Type B pancreatic cell (in vitro differentiated cells): ENCODE measurements around the gene TMEM116. TPM values are rescaled to one million over a fixed set of nuclear protein-coding genes. Genes with fewer than 3 reads are reported as not detected.

ENCODE experiments used
- DNase-seq: peaks from one replicate; pipeline ENCODE4 v3.0.0; 2021; ENCODE audit warnings: mixed read lengths; ENCODE audit not compliant: unreplicated experiment; ENCODE audit errors: extremely low spot score
- H3K27ac Mint-ChIP-seq: 2 replicates; pipeline ENCODE4 v1.8.0; 2021; ENCODE audit warnings: mild to moderate bottlenecking, mixed read lengths
- H3K27me3 Mint-ChIP-seq: 2 replicates; pipeline ENCODE4 v1.8.0; 2021; ENCODE audit warnings: mixed read lengths
- H3K36me3 Mint-ChIP-seq: 2 replicates; pipeline ENCODE4 v1.8.0; 2021; ENCODE audit warnings: mixed read lengths
- H3K4me1 Mint-ChIP-seq: one replicate; pipeline ENCODE4 v1.8.0; 2021; ENCODE audit warnings: mixed read lengths; ENCODE audit not compliant: unreplicated experiment
- H3K4me3 Mint-ChIP-seq: 2 replicates; pipeline ENCODE4 v1.8.0; 2021; ENCODE audit warnings: mild to moderate bottlenecking, mixed read lengths
- H3K9me3 Mint-ChIP-seq: 2 replicates; pipeline ENCODE4 v1.8.0; 2021; ENCODE audit warnings: mixed read lengths
- total RNA-seq: library from RNA; stranded (reverse); gene quantifications from 2 replicates; pipeline ENCODE4 v1.2.1, GENCODE V29; 2021; ENCODE audit warnings: low replicate concordance
- TF ChIP-seq, protein P1 (sequence below): fragments of 200-600 bp; sonication (generic); conservative IDR thresholded peaks from 2 replicates; pipeline ENCODE4 v1.5.0; 2021; ENCODE audit warnings: antibody characterized with exemption, mild to moderate bottlenecking

TMEM116 gene
- total RNA-seq, 1 donor from 2014 or later = 18.0 TPM

DNA sequence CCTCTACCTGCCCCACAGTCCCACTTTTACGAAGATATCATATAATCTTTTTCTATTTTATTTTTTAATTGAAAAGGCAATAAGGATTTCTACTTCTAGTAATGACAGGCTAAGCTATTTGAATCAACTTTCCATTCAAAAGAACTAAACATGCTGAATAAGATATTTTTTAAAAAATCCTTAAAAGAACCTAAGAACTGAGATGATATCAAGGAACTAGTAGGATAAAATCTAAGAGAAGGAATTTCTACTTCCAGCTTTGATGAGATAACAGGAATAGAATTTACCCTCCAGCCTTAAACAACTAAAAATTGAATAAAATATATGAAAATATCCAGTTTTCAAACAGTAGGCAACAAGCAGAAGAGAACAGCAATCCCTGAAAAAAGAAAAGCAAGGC, 69.0 kb downstream of the TMEM116 start:
- Mint-ChIP-seq H3K4me1 (peaks cover 5% of the 10 kb centered on the region), H3K9me3 (no peaks in the 10 kb centered on the region), H3K4me3 (no peak overlapping the region), H3K27me3 (no peaks in the 10 kb centered on the region), H3K36me3 (no peaks in the 10 kb centered on the region), H3K27ac (no peak overlapping the region)
- DNase-seq = no peak
- TF ChIP-seq, protein P1, sequence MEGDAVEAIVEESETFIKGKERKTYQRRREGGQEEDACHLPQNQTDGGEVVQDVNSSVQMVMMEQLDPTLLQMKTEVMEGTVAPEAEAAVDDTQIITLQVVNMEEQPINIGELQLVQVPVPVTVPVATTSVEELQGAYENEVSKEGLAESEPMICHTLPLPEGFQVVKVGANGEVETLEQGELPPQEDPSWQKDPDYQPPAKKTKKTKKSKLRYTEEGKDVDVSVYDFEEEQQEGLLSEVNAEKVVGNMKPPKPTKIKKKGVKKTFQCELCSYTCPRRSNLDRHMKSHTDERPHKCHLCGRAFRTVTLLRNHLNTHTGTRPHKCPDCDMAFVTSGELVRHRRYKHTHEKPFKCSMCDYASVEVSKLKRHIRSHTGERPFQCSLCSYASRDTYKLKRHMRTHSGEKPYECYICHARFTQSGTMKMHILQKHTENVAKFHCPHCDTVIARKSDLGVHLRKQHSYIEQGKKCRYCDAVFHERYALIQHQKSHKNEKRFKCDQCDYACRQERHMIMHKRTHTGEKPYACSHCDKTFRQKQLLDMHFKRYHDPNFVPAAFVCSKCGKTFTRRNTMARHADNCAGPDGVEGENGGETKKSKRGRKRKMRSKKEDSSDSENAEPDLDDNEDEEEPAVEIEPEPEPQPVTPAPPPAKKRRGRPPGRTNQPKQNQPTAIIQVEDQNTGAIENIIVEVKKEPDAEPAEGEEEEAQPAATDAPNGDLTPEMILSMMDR = no peak

DNA sequence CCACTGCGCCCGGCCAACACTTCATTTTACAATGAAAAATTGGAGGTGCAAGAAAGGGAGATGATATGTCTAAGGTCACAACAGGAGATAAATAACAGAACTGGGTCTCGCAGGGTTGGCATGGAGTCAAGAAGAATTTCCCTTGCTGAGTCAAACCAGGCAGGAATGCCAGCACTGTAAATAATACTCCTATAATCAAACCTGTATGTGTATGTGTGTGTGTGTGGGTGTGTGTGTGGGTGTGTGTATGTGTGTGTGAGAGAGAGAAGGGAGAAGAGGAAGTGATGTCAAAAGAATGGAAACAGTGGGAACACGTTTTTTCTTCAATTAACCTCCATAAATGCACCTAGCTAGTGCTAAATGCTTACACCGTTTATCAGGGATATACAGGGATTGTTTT, 70.4 kb downstream of the TMEM116 start:
- Mint-ChIP-seq H3K36me3 (no peaks in the 10 kb centered on the region), H3K9me3 (no peaks in the 10 kb centered on the region), H3K4me1 (peaks cover 5% of the 10 kb centered on the region), H3K4me3 (no peak overlapping the region), H3K27ac (no peak overlapping the region), H3K27me3 (no peaks in the 10 kb centered on the region)
- TF ChIP-seq, protein P1 = no peak
- DNase-seq = no peak

DNA sequence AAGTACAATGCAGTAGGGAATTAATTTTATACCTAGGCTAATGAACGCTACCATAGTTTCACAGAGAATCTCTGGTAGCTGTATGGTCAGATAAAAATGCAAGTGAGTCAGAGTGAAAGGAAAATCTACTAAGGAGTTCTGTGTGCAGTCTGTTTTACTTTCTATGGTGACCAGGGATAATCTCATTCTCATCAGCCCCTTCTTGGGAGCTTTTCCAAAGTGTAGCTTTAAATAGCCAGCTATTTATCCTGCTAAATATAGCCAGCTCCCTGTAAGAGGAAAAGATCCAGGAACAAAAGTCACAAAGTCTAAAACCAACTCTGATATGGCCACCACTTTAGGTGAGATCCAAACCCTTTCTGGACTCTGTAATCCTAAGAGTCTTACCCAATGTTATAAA, 75.5 kb downstream of the TMEM116 start:
- H3K27ac Mint-ChIP-seq = no peak overlapping the region
- H3K36me3 Mint-ChIP-seq = no peaks in the 10 kb centered on the region
- DNase-seq = no peak
- no peak overlapping the region for H3K4me3 Mint-ChIP-seq
- no peaks in the 10 kb centered on the region for H3K27me3 Mint-ChIP-seq
- H3K4me1 Mint-ChIP-seq = peaks cover under 1% of the 10 kb centered on the region
- no peaks in the 10 kb centered on the region for H3K9me3 Mint-ChIP-seq
- TF ChIP-seq, protein P1 = no peak

DNA sequence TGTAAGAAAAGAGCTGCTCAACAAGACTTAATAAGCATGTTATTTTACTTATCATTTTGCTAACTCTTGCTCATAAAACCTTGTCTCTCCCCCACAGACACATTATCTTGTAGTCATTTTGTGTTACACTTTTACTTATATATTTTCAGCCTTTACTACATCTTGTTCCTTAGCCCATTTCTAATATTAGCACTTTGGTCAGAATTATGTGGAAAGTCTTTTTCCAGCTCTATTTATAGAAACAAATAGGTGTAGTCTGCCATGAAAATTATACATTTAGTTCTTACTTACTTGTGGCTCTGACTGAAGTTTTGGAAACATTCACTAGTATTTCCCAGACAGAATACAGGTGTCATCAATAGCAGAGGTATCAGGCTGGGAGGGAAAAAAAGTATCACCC, 76.1 kb downstream of the TMEM116 start:
- no peak for DNase-seq
- Mint-ChIP-seq H3K36me3 (no peaks in the 10 kb centered on the region), H3K27me3 (no peaks in the 10 kb centered on the region), H3K4me3 (no peak overlapping the region), H3K9me3 (no peaks in the 10 kb centered on the region), H3K27ac (no peak overlapping the region), H3K4me1 (no peaks in the 10 kb centered on the region)
- TF ChIP-seq, protein P1 = no peak

DNA sequence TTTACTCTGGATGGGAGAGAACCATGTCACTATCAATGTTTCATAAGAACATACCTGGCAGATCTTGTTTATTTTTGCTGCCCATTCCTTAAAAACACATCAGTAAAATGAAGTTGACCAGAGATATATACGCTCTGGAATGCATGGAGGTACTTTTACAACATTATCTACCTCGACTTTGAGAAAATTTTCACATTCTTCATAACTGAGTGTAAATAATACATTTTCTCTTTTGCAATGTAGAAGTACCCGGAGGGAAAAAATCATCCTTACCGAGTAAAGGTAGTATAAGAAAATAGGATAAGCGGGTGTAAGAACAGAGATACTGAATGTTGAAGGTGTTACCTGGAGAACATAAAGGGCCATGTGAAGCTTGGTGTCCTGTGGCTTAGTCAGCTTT, 80.7 kb downstream of the TMEM116 start:
- H3K27me3 Mint-ChIP-seq = no peaks in the 10 kb centered on the region
- no peaks in the 10 kb centered on the region for H3K36me3 Mint-ChIP-seq
- DNase-seq = no peak
- no peaks in the 10 kb centered on the region for H3K4me1 Mint-ChIP-seq
- TF ChIP-seq, protein P1 = no peak
- H3K4me3 Mint-ChIP-seq = no peak overlapping the region
- no peaks in the 10 kb centered on the region for H3K9me3 Mint-ChIP-seq
- H3K27ac Mint-ChIP-seq = no peak overlapping the region

DNA sequence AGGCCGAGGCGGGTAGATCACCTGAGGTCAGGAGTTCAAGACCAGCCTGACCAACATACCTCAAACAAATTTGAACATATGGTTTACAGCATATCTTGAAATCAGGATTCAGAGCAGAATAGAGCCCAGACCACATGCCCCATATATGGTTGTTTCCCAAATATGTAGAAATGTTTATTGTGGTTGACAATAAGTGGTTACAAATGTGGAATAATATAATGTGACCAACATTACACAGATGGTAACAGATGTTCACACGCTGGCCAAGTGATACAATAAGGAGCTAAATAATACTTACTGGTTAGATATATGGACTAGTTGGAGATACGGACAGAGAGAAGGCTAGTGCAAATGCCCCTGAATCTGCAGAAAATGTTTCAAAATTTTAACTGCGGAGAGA, 85.6 kb downstream of the TMEM116 start:
- H3K27me3 Mint-ChIP-seq = no peaks in the 10 kb centered on the region
- no peak overlapping the region for H3K4me3 Mint-ChIP-seq
- no peaks in the 10 kb centered on the region for H3K36me3 Mint-ChIP-seq
- H3K9me3 Mint-ChIP-seq = no peaks in the 10 kb centered on the region
- TF ChIP-seq, protein P1 = no peak
- no peak for DNase-seq
- H3K27ac Mint-ChIP-seq = no peak overlapping the region
- no peaks in the 10 kb centered on the region for H3K4me1 Mint-ChIP-seq
